Left renal pelvis (tissue), 4 donors: Measurements from ENCODE around the gene FOXC2. TPM values are rescaled to one million over a fixed set of nuclear protein-coding genes. Genes with fewer than 3 reads are reported as not detected.
"Not testable (repeated sequence)": the region's sequence is repeated elsewhere in the genome, so short reads cannot be mapped to it uniquely, and the experiment has no call there.

ENCODE experiments used
- DNase-seq, 4 donors: peaks; one replicate each; pipeline ENCODE4 v3.0.0-alpha.2; 2013; ENCODE audit warnings: low read depth in 4 of 4, low spot score in 3 of 4
- polyA plus RNA-seq, 4 donors: library from polyadenylated mRNA; unstranded; fragments of 120-200 nt; gene quantifications; one replicate each; pipeline ENCODE4 v1.2.1, GENCODE V29; 2013; ENCODE audit not compliant: insufficient read length in 4 of 4

The FOXC2 gene
- polyA plus RNA-seq, 4 donors = 38.7 to 56.4 (median 50.9) TPM

DNA sequence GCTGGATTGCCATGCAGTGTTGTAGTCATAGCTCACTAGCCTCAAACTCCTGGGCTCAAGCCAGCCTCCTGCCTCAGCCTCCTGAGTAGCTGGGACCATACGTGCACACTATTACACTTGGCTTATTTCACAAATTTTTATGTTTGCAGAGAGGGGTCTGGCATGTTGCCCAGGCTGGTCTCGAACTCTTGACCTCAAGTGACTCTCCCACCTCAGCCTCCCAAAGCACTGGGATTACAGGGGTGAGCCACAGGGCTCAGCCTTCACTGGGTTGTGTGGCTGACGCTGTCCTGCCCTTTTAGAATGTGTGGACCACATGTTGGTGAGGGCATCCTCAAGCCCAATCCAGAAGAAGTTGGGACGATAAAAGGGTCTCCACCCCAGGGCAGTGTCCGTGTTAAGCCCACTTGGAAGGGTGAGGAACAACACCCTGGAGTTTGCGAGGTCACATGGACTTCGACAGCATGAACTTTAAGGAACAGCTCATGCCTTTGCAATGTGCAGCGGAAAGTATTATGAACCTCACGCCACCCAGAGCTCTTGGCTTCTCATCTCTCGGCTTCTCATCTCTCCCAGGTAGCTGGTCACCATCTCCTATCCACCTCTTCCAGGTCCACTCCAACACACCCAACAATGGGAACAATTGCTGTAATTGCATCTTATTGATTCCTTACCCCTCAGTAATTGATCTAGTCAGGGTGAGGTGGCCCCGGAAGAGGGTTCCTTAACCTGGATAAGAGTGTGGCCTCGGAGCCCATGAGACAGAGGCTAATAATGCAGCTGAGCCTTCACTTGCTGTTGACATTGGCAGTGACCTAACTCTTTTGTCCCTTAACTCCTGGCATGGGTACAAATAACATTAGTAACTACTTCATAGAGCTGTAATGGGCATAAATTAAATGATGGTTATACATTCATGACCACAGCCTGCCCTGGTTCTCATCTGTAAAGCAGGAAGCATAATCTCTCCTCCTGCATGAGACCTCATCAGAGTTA lies 18.4 kb downstream of the FOXC2 start:
- DNase-seq = no peak

DNA sequence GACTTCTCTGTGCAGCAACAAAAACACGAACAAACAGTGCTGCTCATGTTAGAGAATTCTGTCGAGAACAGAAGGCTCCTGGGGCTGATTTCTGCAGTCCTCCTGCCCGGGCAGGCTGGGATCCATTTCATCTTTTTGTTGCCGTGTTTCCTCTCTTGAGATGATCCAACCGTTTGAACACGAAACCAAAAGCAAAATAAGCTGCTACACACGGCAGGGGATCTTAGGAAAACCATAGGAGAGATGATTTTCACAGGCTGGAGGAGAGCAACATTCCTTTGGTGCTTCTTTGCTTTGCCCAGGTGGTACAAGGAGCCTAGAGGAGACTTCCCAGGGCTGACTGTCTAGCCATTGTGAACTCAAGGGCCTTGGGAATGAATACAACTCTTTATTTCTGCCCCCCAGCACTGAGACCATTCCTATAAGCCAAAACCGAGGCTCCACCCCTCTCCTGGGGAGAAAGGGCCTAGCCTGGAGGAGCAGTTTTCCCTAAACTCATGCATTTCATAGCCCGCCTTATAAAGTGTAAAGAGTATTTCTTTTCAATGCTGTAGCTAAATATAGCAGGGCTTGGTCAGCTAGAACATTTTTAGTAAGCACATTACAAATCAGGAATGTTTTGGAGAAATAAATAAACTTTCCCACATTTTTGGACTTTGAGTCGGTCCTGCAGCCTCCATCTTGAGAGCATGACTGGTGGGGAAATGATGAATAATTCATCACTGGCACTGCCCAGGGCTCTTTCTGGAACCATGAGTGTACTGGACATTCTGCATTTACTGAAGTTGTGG lies 19.4 kb downstream of the FOXC2 start:
- no peak for DNase-seq

DNA sequence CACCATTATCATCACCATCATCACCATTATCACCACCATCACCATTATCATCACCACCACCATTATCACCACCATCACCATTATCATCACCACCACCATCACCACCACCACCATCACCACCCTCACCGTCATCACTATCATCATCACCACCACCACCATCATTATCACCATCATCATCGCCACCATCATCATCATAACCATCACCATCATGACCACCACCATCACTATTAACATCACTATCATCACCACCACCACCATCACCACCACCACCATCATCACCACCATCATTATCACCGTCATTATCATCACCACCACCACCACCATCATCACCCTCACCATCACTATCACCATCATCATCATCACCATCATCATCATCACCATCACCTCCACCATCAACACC lies 20.9 kb downstream of the FOXC2 start:
- no peak for DNase-seq

DNA sequence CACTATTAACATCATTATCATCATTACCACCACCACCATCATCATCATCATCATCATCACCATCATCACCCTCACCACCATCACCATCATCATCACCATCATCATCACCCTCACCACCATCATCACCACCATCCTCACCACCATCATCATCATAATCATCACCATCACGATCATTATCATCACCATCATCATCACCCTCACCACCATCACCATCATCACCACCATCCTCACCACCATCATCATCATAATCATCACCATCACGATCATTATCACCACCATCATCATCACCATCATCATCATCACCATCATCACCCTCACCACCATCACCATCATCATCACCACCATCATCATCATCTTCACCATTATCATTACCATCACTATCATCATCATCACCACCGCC lies 21.3 kb downstream of the FOXC2 start:
- not testable (repeated sequence) for DNase-seq

- no peak for DNase-seq
Observed at GRCh38 chr16:86590501-86591144, 24.0 kb downstream of the FOXC2 start.

GRCh38 chr16:86591270-86591669 lies 24.6 kb downstream of the FOXC2 start:
- DNase-seq = no peak

- DNase-seq = no peak
Observed at GRCh38 chr16:86593913-86594620, 27.4 kb downstream of the FOXC2 start.

DNA sequence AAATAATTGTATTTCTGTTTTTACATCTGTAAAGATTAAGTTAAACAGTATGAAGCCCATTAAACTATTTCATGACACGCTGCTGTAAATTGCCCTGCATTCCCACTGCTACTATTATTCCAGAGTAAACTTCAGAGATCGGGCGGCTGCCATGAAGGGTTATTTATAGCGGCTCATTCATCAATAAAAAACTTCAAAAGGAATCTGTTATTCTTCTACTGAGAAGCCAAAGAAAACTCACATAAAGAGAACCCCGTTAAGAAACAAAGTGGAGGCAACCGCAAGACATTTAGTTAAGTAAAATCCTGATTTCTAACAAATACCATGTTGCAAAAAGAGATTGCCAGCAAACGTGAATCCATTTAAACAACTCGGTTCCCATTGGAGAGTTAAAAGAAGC lies 28.1 kb downstream of the FOXC2 start:
- no peak for DNase-seq

- DNase-seq = no peak
Observed at GRCh38 chr16:86595983-86596605, 29.5 kb downstream of the FOXC2 start.

- no peak for DNase-seq
Observed at GRCh38 chr16:86597126-86597879, 30.7 kb downstream of the FOXC2 start.

DNA sequence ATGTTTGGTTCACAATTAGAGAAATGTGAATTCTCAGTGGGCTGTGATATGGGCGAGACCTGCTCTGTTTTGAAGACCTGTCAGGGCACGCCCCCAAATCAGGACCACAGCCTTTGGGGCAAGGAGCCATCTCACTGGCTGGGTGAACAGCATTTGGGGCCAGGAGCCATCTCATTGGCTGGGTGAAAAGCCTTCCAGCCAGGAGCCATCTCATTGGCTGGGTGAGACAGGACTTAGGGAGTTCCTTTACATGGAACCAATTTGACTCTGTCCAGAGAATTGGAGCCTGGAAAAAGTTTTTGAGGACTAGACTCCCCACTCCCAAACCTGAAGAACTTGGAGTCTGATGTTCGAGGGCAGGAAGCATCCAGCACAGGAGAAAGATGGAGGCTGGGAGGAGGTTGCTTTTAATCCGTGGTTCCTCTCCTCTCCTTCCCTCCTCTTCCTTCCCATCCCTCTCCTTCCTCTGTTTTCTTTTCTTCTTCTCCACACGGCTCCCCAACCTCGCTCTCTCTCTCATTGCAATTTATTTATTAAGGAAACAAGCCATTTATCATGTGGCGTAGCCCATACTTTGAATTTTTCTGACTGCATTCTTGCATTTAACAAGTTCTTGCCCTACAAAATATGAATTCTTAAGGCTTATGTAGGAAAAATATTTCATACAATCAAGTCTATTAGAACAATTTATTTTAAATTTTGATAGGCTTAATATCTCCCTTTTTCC lies 31.4 kb downstream of the FOXC2 start:
- DNase-seq = no peak

- no peak for DNase-seq
Observed at GRCh38 chr16:86598607-86599565, 32.3 kb downstream of the FOXC2 start.

DNA sequence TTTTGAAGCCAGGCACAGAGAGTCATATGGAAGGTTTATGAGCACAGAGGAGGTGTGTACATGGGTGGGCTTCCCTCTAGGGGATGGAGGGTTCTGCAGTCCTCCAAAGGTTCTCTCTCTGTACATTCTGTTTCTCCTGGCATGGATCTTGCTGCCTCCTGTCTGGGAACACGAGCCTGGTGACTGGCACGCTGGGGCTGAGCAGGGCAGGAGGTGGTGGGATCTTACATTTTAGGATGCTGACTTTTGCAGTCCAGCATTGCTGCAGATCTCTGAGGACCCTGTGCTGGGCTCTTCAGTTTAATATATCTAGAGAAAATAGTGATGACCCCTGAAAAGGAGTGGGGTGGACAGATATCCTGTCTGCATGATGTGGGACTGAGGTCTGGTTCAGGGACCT lies 34.7 kb downstream of the FOXC2 start:
- DNase-seq = no peak

GRCh38 chr16:86602521-86602920 lies 35.9 kb downstream of the FOXC2 start:
- no peak for DNase-seq

- no peak for DNase-seq
Observed at GRCh38 chr16:86604436-86605193, 38.0 kb downstream of the FOXC2 start.

DNA sequence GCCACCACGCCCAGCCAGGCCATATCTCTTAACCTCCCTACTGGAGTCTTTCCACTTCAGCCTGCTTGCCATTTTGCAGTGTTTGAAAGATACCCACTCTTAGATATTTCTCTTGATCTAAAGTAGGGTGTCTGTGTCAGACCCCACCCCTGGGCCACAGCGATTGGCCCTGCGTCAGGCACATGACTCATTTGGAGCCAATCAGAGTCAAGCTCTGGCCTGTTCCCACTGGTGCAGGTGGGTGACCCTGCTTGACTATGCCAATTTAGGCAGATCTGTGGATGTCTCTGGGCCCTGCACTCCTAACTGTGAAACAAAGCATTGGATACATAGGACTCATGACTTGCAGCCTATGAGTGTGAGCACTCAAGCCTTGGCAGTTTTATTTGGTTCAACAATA lies 39.3 kb downstream of the FOXC2 start:
- no peak for DNase-seq

DNA sequence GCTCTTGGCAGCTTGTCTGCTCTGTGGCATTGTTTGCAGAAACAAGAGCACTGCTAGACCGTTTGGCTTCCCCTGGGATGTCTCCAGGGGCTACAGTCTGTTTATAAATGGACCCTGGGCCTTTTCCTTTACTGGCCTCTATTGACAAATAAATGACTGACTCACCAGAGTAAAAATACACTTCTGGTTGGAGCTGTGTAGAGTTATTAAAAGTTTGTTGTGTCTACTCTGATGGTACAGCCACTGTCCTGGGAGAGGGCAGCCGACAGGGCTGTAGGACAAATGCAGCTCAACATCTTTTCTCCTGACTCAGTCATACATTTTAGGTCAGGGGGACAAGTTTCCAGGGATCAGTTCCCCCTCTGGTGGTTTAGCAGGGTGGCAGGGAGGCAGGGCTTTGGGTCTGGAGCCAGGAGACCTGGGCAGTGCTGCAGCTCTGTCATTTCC lies 41.7 kb downstream of the FOXC2 start:
- DNase-seq = no peak
